Measurements from ENCODE around the gene ANKRD52.

DNA sequence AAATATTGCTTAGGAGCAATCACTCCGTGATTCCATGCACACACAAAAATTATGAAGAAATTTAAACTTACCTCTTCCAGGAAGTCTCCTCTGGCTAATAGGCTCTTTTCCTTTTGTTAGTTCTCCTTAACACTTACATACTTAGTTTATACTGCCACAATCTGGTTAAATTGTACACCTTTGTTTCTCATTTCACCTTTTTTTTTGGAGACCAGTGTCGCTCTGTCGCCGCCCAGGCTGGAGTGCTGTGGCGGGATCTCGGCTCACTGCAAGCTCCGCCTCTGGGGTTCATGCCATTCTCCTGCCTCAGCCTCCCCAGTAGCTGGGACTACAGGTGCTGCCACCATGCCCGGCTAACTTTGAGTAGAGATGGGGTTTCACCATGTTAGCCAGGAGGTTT lies 2.2 kb upstream of the ANKRD52 start:
- TF ChIP-seq EZH2phosphoT487 (IDR thresholded peaks at IDR 0.05) = no peak
- no peak for TF ChIP-seq CTCF (IDR thresholded peaks at IDR 0.05)
- TF ChIP-seq EZH2 (IDR thresholded peaks at IDR 0.05) = no peak

Measured in neural progenitor cell (in vitro differentiated cells).